ENCODE results near the gene EFCAB6. TPM values are rescaled to one million over a fixed set of nuclear protein-coding genes. Genes with fewer than 3 reads are reported as not detected.

Gene EFCAB6
- total and polyA plus RNA-seq, 9 of the 15 experiments (the other 6 are each of a cell fraction or from before 2014, with no cell fraction given), result 0.06 TPM; not detected in 8

- DNase-seq (ENCODE audit: extremely low read depth in 1 of 4, low spot score in 3 of 4) (no peak), FAIRE-seq (no peak), ATAC-seq (no peak)
- in situ Hi-C loops (cut with MboI) (no loop called here), intact Hi-C loops (cut with micrococcal nuclease) (no loop called here)
- CTCF ChIA-PET (ENCODE audit: low intra/inter-chr PET ratio), result no interaction called here
- BruUV-seq (replicated peaks), result no TSS peak
- H3K27ac ChIP-seq (ENCODE audit: extremely low read depth, low read depth, low read length), result no peak overlapping the region
- no peak overlapping the region for H2AFZ ChIP-seq (ENCODE audit: low read depth, low read length)
- H3K9me3 ChIP-seq (replicated peaks; ENCODE audit: control insufficient read depth, insufficient read depth, low read depth, low read length), result no peaks in the 10 kb centered on the region
- no peaks in the 10 kb centered on the region for H3K79me2 ChIP-seq (ENCODE audit: control insufficient read depth, insufficient read depth, low read length)
- POLR2A ChIA-PET, result no interaction called here
- H3K4me2 ChIP-seq (ENCODE audit: insufficient read depth, low read length), result no peak overlapping the region
- no peak overlapping the region for H3K4me3 ChIP-seq
- H4K20me1 ChIP-seq (replicated peaks; ENCODE audit: control insufficient read depth, insufficient read depth, low read length), result no peaks in the 10 kb centered on the region
- no peaks in the 10 kb centered on the region for H3K9me1 ChIP-seq (ENCODE audit: control insufficient read depth, insufficient read depth, low read length)
- H3K36me3 ChIP-seq (ENCODE audit: control insufficient read depth, insufficient read depth, low read length), result no peaks in the 10 kb centered on the region
- TF ChIP-seq TEAD4 (IDR thresholded peaks at IDR 0.05; ENCODE audit: low read length) (no peak), TEAD4 (CRISPR knock-in tag; IDR thresholded peaks at IDR 0.05; ENCODE audit: borderline replicate concordance) (no peak), ZNF184 (CRISPR knock-in tag; IDR thresholded peaks at IDR 0.05) (no peak), NR1H2 (CRISPR knock-in tag; IDR thresholded peaks at IDR 0.05) (no peak), CBX5 (IDR thresholded peaks at IDR 0.05; ENCODE audit: borderline replicate concordance, low read depth) (no peak), U2AF1 (optimal IDR thresholded peaks at IDR 0.05; ENCODE audit: low read depth, low read length) (no peak), BACH1 (tag; IDR thresholded peaks at IDR 0.05) (no peak), RNF219 (CRISPR knock-in tag; IDR thresholded peaks at IDR 0.05) (no peak), ATF2 (CRISPR knock-in tag; IDR thresholded peaks at IDR 0.05) (no peak), UBTF (IDR thresholded peaks at IDR 0.05; ENCODE audit: borderline replicate concordance in 1 of 2, low read depth in 2 of 2, low read length in 2 of 2) (no peak)
- no peaks in the 10 kb centered on the region for H3K4me1 ChIP-seq (replicated peaks in 1 of 2; ENCODE audit: control insufficient read depth in 2 of 2, insufficient read depth in 2 of 2, low read length in 2 of 2)
- peaks cover 5 to 18% of the 10 kb centered on the region in 2 experiments; a peak in 3 of 5 replicates for H3K27me3 ChIP-seq (ENCODE audit: control insufficient read depth in 2 of 2, insufficient read depth in 2 of 2, low read length in 2 of 2)
- H3K9ac ChIP-seq (ENCODE audit: insufficient read depth in 1 of 2, low read depth in 2 of 2, low read length in 2 of 2), result no peak overlapping the region
- WGBS (ENCODE audit: insufficient coverage, low coverage, missing lambda C conversion rate), result 0% methylated on average over 6 of the region's 8 CpGs
These were observed 244.3 kb downstream of the EFCAB6 start for GRCh38 chr22:43567691-43568324.

All from K562 (cell line).